SK-N-SH treated with all-trans-retinoic acid at 6 μM for 48 hours (cell line): ENCODE measurements around the gene XAB2.
"Not testable (repeated sequence)": the region's sequence is repeated elsewhere in the genome, so short reads cannot be mapped to it uniquely, and the experiment has no call there.

Experiments used
- ATAC-seq: fragments of 200-7000 bp; cut with Tn5 transposase; 3 replicates; pipeline ENCODE4 v1.9.1; 2020; ENCODE audit warnings: mild to moderate bottlenecking, moderate library complexity
- BACH2 ChIP-seq: fragments of 250-450 bp; sonication (Bioruptor Pico); IDR thresholded peaks from 2 replicates; pipeline ENCODE4 v1.9.0; 2021; ENCODE audit warnings: mild to moderate bottlenecking, borderline replicate concordance
- CSDC2 ChIP-seq: fragments of 250-450 bp; sonication (Bioruptor Pico); IDR thresholded peaks from 2 replicates; pipeline ENCODE4 v1.5.0; 2020; ENCODE audit warnings: mild to moderate bottlenecking, moderate library complexity
- GLIS3 ChIP-seq: fragments of 250-450 bp; sonication (Bioruptor Pico); IDR thresholded peaks from 2 replicates; pipeline ENCODE4 v1.5.0; 2020; ENCODE audit warnings: mild to moderate bottlenecking, moderate library complexity
- ISL1 ChIP-seq: fragments of 250-450 bp; sonication (Bioruptor Pico); IDR thresholded peaks from 2 replicates; pipeline ENCODE4 v2.1.2; 2022; ENCODE audit warnings: mild to moderate bottlenecking, moderate library complexity
- PPARA ChIP-seq: fragments of 250-450 bp; sonication (Bioruptor Pico); IDR thresholded peaks from 2 replicates; pipeline ENCODE4 v1.5.0; 2020; ENCODE audit warnings: mild to moderate bottlenecking, borderline replicate concordance
- RARB ChIP-seq: fragments of 250-450 bp; sonication (Bioruptor Pico); IDR thresholded peaks from 2 replicates; pipeline ENCODE4 v1.8.0; 2021; ENCODE audit warnings: mild to moderate bottlenecking, moderate library complexity
- SNAI2 ChIP-seq: fragments of 250-450 bp; sonication (Bioruptor Pico); IDR thresholded peaks from 2 replicates; pipeline ENCODE4 v1.5.0; 2020; ENCODE audit warnings: mild to moderate bottlenecking, moderate library complexity
- TOX ChIP-seq: fragments of 250-450 bp; sonication (Bioruptor Pico); IDR thresholded peaks from 2 replicates; pipeline ENCODE4 v1.8.0; 2021; ENCODE audit warnings: mild to moderate bottlenecking, moderate library complexity, borderline replicate concordance
- ZFP3 ChIP-seq: fragments of 250-450 bp; sonication (Bioruptor Pico); IDR thresholded peaks from 2 replicates; pipeline ENCODE4 v1.5.0; 2020; ENCODE audit warnings: mild to moderate bottlenecking, moderate library complexity
- ZNF70 ChIP-seq: fragments of 450-650 bp; formaldehyde crosslinking; IDR thresholded peaks from 2 replicates; pipeline ENCODE4 v1.5.0; 2020; ENCODE audit warnings: mild to moderate bottlenecking, moderate library complexity
- TF ChIP-seq, protein P1 (sequence below): fragments of 250-450 bp; sonication (Bioruptor Pico); IDR thresholded peaks from 2 replicates; pipeline ENCODE4 v1.8.0; 2020; ENCODE audit warnings: mild to moderate bottlenecking, moderate library complexity, borderline replicate concordance
- TF ChIP-seq, protein P2 (sequence below): fragments of 250-450 bp; sonication (Bioruptor Pico); IDR thresholded peaks from 2 replicates; pipeline ENCODE4 v1.8.0; 2021; ENCODE audit warnings: low read depth, mild to moderate bottlenecking, moderate library complexity, borderline replicate concordance
- TF ChIP-seq, protein P3 (sequence below): fragments of 250-450 bp; sonication (Bioruptor Pico); IDR thresholded peaks from 2 replicates; pipeline ENCODE4 v1.5.1; 2021; ENCODE audit warnings: mild to moderate bottlenecking, moderate library complexity
- TF ChIP-seq, protein P4 (sequence below): fragments of 250-450 bp; sonication (Bioruptor Pico); IDR thresholded peaks from 2 replicates; pipeline ENCODE4 v1.5.0; 2020; ENCODE audit warnings: mild to moderate bottlenecking, moderate library complexity
- TF ChIP-seq, protein P5 (sequence below): fragments of 250-450 bp; sonication (Bioruptor Pico); IDR thresholded peaks from 2 replicates; pipeline ENCODE4 v1.5.1; 2020; ENCODE audit warnings: low read depth, mild to moderate bottlenecking, moderate library complexity

The XAB2 gene

DNA sequence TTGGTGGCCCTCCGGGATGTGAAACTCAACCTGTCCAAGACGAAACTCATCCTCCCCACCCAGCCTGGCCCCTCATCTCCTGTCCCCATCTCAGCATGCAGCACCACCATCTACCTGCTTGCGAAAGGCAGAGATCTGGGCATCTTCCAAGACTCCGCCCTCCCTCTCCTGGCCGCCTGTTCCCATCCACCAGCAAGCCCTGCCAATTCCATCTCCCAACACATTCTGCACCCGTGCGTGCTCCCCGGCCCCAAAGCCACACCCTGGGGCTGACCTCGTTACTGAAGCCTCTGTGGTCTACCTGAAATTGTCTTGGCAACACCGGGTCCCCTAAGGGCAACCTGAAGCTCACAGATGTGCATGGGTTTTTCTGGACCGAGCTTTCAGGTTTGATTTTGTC, 46.9 kb downstream of the XAB2 start (continued):
- TF ChIP-seq, protein P1, sequence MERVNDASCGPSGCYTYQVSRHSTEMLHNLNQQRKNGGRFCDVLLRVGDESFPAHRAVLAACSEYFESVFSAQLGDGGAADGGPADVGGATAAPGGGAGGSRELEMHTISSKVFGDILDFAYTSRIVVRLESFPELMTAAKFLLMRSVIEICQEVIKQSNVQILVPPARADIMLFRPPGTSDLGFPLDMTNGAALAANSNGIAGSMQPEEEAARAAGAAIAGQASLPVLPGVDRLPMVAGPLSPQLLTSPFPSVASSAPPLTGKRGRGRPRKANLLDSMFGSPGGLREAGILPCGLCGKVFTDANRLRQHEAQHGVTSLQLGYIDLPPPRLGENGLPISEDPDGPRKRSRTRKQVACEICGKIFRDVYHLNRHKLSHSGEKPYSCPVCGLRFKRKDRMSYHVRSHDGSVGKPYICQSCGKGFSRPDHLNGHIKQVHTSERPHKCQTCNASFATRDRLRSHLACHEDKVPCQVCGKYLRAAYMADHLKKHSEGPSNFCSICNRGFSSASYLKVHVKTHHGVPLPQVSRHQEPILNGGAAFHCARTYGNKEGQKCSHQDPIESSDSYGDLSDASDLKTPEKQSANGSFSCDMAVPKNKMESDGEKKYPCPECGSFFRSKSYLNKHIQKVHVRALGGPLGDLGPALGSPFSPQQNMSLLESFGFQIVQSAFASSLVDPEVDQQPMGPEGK (CRISPR knock-in tag), result no peak
- TF ChIP-seq, protein P2, sequence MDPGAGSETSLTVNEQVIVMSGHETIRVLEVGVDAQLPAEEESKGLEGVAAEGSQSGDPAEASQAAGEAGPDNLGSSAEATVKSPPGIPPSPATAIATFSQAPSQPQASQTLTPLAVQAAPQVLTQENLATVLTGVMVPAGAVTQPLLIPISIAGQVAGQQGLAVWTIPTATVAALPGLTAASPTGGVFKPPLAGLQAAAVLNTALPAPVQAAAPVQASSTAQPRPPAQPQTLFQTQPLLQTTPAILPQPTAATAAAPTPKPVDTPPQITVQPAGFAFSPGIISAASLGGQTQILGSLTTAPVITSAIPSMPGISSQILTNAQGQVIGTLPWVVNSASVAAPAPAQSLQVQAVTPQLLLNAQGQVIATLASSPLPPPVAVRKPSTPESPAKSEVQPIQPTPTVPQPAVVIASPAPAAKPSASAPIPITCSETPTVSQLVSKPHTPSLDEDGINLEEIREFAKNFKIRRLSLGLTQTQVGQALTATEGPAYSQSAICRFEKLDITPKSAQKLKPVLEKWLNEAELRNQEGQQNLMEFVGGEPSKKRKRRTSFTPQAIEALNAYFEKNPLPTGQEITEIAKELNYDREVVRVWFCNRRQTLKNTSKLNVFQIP (CRISPR knock-in tag), result no peak
- TF ChIP-seq, protein P3, sequence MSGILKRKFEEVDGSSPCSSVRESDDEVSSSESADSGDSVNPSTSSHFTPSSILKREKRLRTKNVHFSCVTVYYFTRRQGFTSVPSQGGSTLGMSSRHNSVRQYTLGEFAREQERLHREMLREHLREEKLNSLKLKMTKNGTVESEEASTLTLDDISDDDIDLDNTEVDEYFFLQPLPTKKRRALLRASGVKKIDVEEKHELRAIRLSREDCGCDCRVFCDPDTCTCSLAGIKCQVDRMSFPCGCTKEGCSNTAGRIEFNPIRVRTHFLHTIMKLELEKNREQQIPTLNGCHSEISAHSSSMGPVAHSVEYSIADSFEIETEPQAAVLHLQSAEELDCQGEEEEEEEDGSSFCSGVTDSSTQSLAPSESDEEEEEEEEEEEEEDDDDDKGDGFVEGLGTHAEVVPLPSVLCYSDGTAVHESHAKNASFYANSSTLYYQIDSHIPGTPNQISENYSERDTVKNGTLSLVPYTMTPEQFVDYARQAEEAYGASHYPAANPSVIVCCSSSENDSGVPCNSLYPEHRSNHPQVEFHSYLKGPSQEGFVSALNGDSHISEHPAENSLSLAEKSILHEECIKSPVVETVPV, result no peak
- TF ChIP-seq TOX (CRISPR knock-in tag) (no peak), ISL1 (CRISPR knock-in tag) (no peak)

DNA sequence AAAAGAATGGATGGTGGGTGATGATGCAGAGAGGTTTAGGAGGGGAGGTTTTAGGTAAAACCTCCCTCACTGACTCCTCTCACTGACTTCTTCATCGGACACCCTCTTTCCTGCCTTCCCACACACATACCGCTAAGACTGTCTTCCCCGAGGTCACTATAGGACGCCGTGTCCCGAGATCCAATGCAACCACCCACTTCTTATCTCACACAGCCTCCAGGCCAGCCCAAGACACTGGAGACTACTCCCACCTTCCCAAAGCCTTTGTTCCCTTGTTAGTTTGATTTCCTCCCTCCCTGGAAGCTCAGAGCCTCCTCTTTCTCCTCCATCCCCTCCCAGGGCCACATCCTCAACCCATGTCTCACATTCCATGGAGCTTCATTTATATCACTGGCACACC, 50.2 kb downstream of the XAB2 start:
- TF ChIP-seq CSDC2 (CRISPR knock-in tag) (no peak), ZFP3 (no peak), RARB (CRISPR knock-in tag) (no peak), GLIS3 (no peak)
- TF ChIP-seq, protein P4, sequence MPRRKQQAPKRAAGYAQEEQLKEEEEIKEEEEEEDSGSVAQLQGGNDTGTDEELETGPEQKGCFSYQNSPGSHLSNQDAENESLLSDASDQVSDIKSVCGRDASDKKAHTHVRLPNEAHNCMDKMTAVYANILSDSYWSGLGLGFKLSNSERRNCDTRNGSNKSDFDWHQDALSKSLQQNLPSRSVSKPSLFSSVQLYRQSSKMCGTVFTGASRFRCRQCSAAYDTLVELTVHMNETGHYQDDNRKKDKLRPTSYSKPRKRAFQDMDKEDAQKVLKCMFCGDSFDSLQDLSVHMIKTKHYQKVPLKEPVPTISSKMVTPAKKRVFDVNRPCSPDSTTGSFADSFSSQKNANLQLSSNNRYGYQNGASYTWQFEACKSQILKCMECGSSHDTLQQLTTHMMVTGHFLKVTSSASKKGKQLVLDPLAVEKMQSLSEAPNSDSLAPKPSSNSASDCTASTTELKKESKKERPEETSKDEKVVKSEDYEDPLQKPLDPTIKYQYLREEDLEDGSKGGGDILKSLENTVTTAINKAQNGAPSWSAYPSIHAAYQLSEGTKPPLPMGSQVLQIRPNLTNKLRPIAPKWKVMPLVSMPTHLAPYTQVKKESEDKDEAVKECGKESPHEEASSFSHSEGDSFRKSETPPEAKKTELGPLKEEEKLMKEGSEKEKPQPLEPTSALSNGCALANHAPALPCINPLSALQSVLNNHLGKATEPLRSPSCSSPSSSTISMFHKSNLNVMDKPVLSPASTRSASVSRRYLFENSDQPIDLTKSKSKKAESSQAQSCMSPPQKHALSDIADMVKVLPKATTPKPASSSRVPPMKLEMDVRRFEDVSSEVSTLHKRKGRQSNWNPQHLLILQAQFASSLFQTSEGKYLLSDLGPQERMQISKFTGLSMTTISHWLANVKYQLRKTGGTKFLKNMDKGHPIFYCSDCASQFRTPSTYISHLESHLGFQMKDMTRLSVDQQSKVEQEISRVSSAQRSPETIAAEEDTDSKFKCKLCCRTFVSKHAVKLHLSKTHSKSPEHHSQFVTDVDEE (CRISPR knock-in tag), result no peak
- TF ChIP-seq, protein P5, sequence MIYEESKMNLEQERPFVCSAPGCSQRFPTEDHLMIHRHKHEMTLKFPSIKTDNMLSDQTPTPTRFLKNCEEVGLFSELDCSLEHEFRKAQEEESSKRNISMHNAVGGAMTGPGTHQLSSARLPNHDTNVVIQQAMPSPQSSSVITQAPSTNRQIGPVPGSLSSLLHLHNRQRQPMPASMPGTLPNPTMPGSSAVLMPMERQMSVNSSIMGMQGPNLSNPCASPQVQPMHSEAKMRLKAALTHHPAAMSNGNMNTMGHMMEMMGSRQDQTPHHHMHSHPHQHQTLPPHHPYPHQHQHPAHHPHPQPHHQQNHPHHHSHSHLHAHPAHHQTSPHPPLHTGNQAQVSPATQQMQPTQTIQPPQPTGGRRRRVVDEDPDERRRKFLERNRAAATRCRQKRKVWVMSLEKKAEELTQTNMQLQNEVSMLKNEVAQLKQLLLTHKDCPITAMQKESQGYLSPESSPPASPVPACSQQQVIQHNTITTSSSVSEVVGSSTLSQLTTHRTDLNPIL (CRISPR knock-in tag), result no peak
- no peak for ATAC-seq

DNA sequence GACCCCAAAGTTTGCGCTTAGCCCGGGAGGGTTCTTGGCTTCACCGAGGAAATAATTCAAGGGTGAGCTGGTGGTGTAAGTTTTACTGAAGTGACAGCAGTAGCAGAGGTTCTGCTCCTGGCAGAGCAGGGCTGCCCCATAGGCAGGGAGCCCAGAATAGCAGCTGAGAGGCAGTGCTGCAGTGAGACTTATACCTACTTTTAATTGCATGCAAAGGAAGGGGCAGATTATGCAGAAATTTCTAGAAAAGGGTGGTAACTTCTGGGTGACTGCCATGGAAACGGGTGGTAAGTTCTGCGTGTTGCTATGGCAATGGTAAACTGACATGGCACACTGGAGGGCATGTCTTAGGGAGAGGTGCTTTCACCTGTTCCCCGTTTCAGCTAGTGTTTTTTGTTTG, 51.2 kb downstream of the XAB2 start:
- no peak for ATAC-seq
- TF ChIP-seq CSDC2 (CRISPR knock-in tag), result no peak
- no peak for TF ChIP-seq PPARA (CRISPR knock-in tag)
- TF ChIP-seq ISL1 (CRISPR knock-in tag), result no peak
- no peak for TF ChIP-seq BACH2 (CRISPR knock-in tag)
- no peak for TF ChIP-seq SNAI2 (CRISPR knock-in tag)
- TF ChIP-seq, protein P3, result no peak
- TF ChIP-seq, protein P1 (CRISPR knock-in tag), result no peak
- TF ChIP-seq ZFP3, result no peak
- no peak for TF ChIP-seq ZNF70 (CRISPR knock-in tag)

DNA sequence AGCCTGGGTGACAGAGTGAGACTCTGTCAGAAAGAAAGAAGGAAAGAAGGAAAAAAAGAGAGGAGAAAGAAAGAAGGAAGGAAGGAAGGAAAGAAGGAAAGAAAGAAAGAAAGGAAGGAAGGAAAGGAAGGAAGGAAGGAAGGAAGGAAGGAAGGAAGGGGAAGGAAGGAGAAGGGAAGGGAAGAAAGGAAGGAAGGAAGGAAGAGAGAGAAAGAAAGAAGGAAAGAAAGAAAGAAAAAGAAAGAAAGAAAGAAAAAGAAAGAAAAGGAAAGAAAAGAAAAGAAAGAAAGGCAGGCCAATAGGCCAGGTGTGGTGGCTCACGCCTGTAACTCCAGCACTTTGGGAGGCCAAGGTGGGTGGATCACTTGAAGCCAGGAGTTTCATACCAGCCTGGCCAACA, 51.9 kb downstream of the XAB2 start:
- not testable (repeated sequence) for ATAC-seq
